Subcutaneous adipose tissue (tissue), 4 donors: ENCODE measurements around the gene FOXO1. TPM values are rescaled to one million over a fixed set of nuclear protein-coding genes. Genes with fewer than 3 reads are reported as not detected.

Source experiments
- CTCF ChIP-seq: fragments of 450-650 bp; IDR thresholded peaks from one replicate; pipeline ENCODE4 v1.5.1; 2016; ENCODE audit warnings: low read depth, mild to moderate bottlenecking, control low read depth, antibody characterized with exemption, moderate library complexity
- total RNA-seq, 4 donors: library from RNA; depleted of rRNA; stranded (reverse); fragments of >200 nt; gene quantifications; one replicate each; pipeline ENCODE4 v1.1.0, GENCODE V29; 2016

The FOXO1 gene
- total RNA-seq, 4 donors from 2014 or later: 93.0 to 198 (median 134) TPM

- no peak for TF ChIP-seq CTCF
These were observed 25.5 kb downstream of the FOXO1 start for GRCh38 chr13:40640845-40641458.

- no peak for TF ChIP-seq CTCF
These were observed 26.2 kb downstream of the FOXO1 start for GRCh38 chr13:40640202-40640601.

- no peak for TF ChIP-seq CTCF
These were observed 27.2 kb downstream of the FOXO1 start for GRCh38 chr13:40639221-40639681.

- TF ChIP-seq CTCF: no peak
These were observed 28.8 kb downstream of the FOXO1 start for GRCh38 chr13:40637643-40638042.

GRCh38 chr13:40635315-40635995 lies 31.0 kb downstream of the FOXO1 start:
- no peak for TF ChIP-seq CTCF

- TF ChIP-seq CTCF: no peak
These were observed 33.5 kb downstream of the FOXO1 start for GRCh38 chr13:40632915-40633314.

GRCh38 chr13:40631605-40632004 lies 34.8 kb downstream of the FOXO1 start:
- no peak for TF ChIP-seq CTCF
